GM23338 (cell line): ENCODE data around the gene GNL3. TPM values are rescaled to one million over a fixed set of nuclear protein-coding genes. Genes with fewer than 3 reads are reported as not detected.

ENCODE experiments used
- ATAC-seq: fragments of 200-7000 bp; cut with Tn5 transposase; 3 replicates; pipeline ENCODE4 v1.9.1; 2020
- DNase-seq: peaks from one replicate; pipeline ENCODE4 v3.0.0-alpha.2; 2015; ENCODE audit warnings: low spot score
- H2AFZ ChIP-seq: fragments of 200-600 bp; sonication (generic); 2 replicates; pipeline ENCODE4 v1.8.0; 2016; ENCODE audit warnings: antibody characterized with exemption, mild to moderate bottlenecking, moderate library complexity
- H3F3A ChIP-seq: fragments of 200-600 bp; sonication (generic); replicated peaks from 2 replicates; pipeline ENCODE4 v1.8.0; 2017; ENCODE audit warnings: antibody characterized with exemption, mixed run types, low read depth
- H3K27ac ChIP-seq: fragments of 200-600 bp; sonication (generic); 2 replicates; pipeline ENCODE4 v1.6.1; 2016; ENCODE audit warnings: low read depth
- H3K27me3 ChIP-seq: fragments of 200-600 bp; sonication (generic); 2 replicates; pipeline ENCODE4 v1.8.0; 2016; ENCODE audit warnings: mild to moderate bottlenecking, mixed run types, moderate library complexity; ENCODE audit not compliant: insufficient read depth
- H3K36me3 ChIP-seq: fragments of 200-600 bp; sonication (generic); 2 replicates; pipeline ENCODE4 v1.8.0; 2016; ENCODE audit warnings: mild to moderate bottlenecking; ENCODE audit not compliant: insufficient read depth
- H3K4me1 ChIP-seq: fragments of 200-600 bp; sonication (generic); 2 replicates; pipeline ENCODE4 v1.8.0; 2016; ENCODE audit warnings: mild to moderate bottlenecking, moderate library complexity; ENCODE audit not compliant: insufficient read depth
- H3K4me2 ChIP-seq: fragments of 200-600 bp; sonication (generic); 2 replicates; pipeline ENCODE4 v1.7.1; 2017; ENCODE audit warnings: mixed run types
- H3K4me3 ChIP-seq: fragments of 200-600 bp; sonication (generic); 2 replicates; pipeline ENCODE4 v1.6.1; 2016; ENCODE audit warnings: mixed run types
- H3K79me2 ChIP-seq: fragments of 200-600 bp; sonication (generic); replicated peaks from 2 replicates; pipeline ENCODE4 v1.8.0; 2017; ENCODE audit warnings: mild to moderate bottlenecking; ENCODE audit not compliant: insufficient read depth
- H3K9me2 ChIP-seq: fragments of 200-600 bp; sonication (generic); 2 replicates; pipeline ENCODE4 v1.8.0; 2017; ENCODE audit not compliant: insufficient read depth
- H4K20me1 ChIP-seq: fragments of 200-600 bp; sonication (generic); replicated peaks from 2 replicates; pipeline ENCODE4 v1.8.0; 2017; ENCODE audit warnings: mild to moderate bottlenecking; ENCODE audit not compliant: insufficient read depth
- H3K27ac Mint-ChIP-seq: 2 replicates; pipeline ENCODE4 v1.8.0; 2020; ENCODE audit warnings: inconsistent platforms, mild to moderate bottlenecking, moderate library complexity, mixed read lengths
- H3K27me3 Mint-ChIP-seq: 3 replicates; pipeline ENCODE4 v1.8.0; 2022; ENCODE audit warnings: low read depth, mild to moderate bottlenecking, moderate library complexity, mixed read lengths, inconsistent platforms; ENCODE audit not compliant: insufficient read depth, poor library complexity
- H3K36me3 Mint-ChIP-seq: 3 replicates; pipeline ENCODE4 v1.8.0; 2021; ENCODE audit warnings: low read depth, mild to moderate bottlenecking, inconsistent platforms, moderate library complexity, mixed read lengths
- H3K4me1 Mint-ChIP-seq: 3 replicates; pipeline ENCODE4 v1.8.0; 2020; ENCODE audit warnings: mild to moderate bottlenecking, inconsistent platforms, mixed read lengths
- H3K4me3 Mint-ChIP-seq: 3 replicates; pipeline ENCODE4 v1.8.0; 2021; ENCODE audit warnings: moderate library complexity, mild to moderate bottlenecking, inconsistent platforms, mixed read lengths
- H3K9me3 Mint-ChIP-seq: 3 replicates; pipeline ENCODE4 v1.8.0; 2020; ENCODE audit warnings: moderate library complexity, mild to moderate bottlenecking, inconsistent platforms, mixed read lengths
- CREB1 ChIP-seq: fragments of 250-450 bp; sonication (Bioruptor Pico); IDR thresholded peaks from 2 replicates; pipeline ENCODE4 v1.5.0; 2020; ENCODE audit warnings: low read depth, mild to moderate bottlenecking, moderate library complexity
- EZH2 ChIP-seq: fragments of 200-600 bp; sonication (generic); IDR thresholded peaks from one replicate; pipeline ENCODE4 v1.8.0; 2017; ENCODE audit warnings: antibody characterized with exemption, mild to moderate bottlenecking, low read depth; ENCODE audit not compliant: unreplicated experiment
- EZH2phosphoT487 ChIP-seq: fragments of 200-600 bp; sonication (generic); IDR thresholded peaks from one replicate; pipeline ENCODE4 v1.8.1; 2018; ENCODE audit warnings: antibody characterized with exemption; ENCODE audit not compliant: unreplicated experiment
- JUNB ChIP-seq: IDR thresholded peaks from one replicate; pipeline ENCODE4 v1.6.1; 2016; ENCODE audit warnings: antibody characterized with exemption; ENCODE audit not compliant: unreplicated experiment
- NANOG ChIP-seq: IDR thresholded peaks from 2 replicates; pipeline ENCODE4 v1.6.1; 2016; ENCODE audit warnings: antibody characterized with exemption, borderline replicate concordance
- POLR2AphosphoS5 ChIP-seq: IDR thresholded peaks from 2 replicates; pipeline ENCODE4 v1.6.1; 2016; ENCODE audit warnings: antibody characterized with exemption, low read depth
- STAT1 ChIP-seq: IDR thresholded peaks from one replicate; pipeline ENCODE4 v1.6.1; 2016; ENCODE audit warnings: antibody characterized with exemption; ENCODE audit not compliant: unreplicated experiment
- ZNF114 ChIP-seq: fragments of 250-450 bp; sonication (Bioruptor Pico); IDR thresholded peaks from 2 replicates; pipeline ENCODE4 v1.5.0; 2020; ENCODE audit warnings: mild to moderate bottlenecking, moderate library complexity
- ZNF331 ChIP-seq: fragments of 250-450 bp; sonication (Bioruptor Pico); IDR thresholded peaks from 2 replicates; pipeline ENCODE4 v1.5.0; 2020; ENCODE audit warnings: low read depth, mild to moderate bottlenecking, moderate library complexity
- polyA plus RNA-seq: library from polyadenylated mRNA; unstranded; fragments of >200 nt; fragmentation: Nextera tagmentation; extraction: Ambion mirVana; gene quantifications from 2 replicates; pipeline ENCODE4 v1.2.1, GENCODE V29; 2016
- total RNA-seq: library from RNA; depleted of rRNA; stranded (reverse); fragments of >200 nt; shearing (Covaris generic); gene quantifications from 2 replicates; pipeline ENCODE4 v1.2.3, GENCODE V29; 2014
- TF ChIP-seq, protein P1 (sequence below): IDR thresholded peaks from 2 replicates; pipeline ENCODE4 v1.6.1; 2016; ENCODE audit warnings: antibody characterized with exemption
- TF ChIP-seq, protein P2 (sequence below), 2 experiments: fragments of 200-600 bp in 1 of 2; sonication (generic) in 1 of 2; conservative IDR thresholded peaks; 2 replicates each; pipeline versions ENCODE4 v1.5.1 to v1.6.1; 2016 to 2017; ENCODE audit warnings: antibody characterized with exemption in 2 of 2, low read depth in 2 of 2, mild to moderate bottlenecking in 2 of 2, moderate library complexity in 1 of 2
- TF ChIP-seq, protein P3 (sequence below): fragments of 250-450 bp; sonication (Bioruptor Pico); IDR thresholded peaks from 2 replicates; pipeline ENCODE4 v1.5.0; 2020; ENCODE audit warnings: mild to moderate bottlenecking, moderate library complexity

The GNL3 gene
- total and polyA plus RNA-seq, 2 experiments from 2014 or later: 169 to 205 TPM

DNA sequence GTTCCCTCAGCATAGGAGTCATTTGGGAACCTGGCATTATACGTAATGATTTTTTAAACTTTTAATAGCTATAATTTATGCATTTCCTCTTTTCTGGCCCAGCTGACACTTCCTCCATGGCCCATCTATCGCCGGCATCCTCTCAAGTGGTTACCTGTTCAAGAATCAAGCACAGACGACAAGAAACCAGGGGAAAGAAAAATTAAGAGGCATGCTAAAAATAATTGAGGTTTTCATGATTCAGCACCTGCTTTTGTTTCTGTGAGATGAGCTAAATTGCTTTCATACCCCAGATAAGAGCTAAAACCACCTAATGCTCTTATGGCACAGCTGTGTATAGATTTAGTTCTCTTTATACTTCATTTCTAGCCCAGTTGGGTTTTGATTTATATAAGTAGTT, 21.8 kb downstream of the GNL3 start (continued):
- TF ChIP-seq EZH2 (no peak), EZH2phosphoT487 (no peak), ZNF331 (CRISPR knock-in tag) (no peak), JUNB (no peak), POLR2AphosphoS5 (no peak)
- TF ChIP-seq, protein P1, sequence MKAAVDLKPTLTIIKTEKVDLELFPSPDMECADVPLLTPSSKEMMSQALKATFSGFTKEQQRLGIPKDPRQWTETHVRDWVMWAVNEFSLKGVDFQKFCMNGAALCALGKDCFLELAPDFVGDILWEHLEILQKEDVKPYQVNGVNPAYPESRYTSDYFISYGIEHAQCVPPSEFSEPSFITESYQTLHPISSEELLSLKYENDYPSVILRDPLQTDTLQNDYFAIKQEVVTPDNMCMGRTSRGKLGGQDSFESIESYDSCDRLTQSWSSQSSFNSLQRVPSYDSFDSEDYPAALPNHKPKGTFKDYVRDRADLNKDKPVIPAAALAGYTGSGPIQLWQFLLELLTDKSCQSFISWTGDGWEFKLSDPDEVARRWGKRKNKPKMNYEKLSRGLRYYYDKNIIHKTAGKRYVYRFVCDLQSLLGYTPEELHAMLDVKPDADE: no peak
- TF ChIP-seq, protein P2, sequence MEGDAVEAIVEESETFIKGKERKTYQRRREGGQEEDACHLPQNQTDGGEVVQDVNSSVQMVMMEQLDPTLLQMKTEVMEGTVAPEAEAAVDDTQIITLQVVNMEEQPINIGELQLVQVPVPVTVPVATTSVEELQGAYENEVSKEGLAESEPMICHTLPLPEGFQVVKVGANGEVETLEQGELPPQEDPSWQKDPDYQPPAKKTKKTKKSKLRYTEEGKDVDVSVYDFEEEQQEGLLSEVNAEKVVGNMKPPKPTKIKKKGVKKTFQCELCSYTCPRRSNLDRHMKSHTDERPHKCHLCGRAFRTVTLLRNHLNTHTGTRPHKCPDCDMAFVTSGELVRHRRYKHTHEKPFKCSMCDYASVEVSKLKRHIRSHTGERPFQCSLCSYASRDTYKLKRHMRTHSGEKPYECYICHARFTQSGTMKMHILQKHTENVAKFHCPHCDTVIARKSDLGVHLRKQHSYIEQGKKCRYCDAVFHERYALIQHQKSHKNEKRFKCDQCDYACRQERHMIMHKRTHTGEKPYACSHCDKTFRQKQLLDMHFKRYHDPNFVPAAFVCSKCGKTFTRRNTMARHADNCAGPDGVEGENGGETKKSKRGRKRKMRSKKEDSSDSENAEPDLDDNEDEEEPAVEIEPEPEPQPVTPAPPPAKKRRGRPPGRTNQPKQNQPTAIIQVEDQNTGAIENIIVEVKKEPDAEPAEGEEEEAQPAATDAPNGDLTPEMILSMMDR (conservative IDR thresholded peaks at IDR 0.05; ENCODE audit: low read depth in 2 of 2): no peak

DNA sequence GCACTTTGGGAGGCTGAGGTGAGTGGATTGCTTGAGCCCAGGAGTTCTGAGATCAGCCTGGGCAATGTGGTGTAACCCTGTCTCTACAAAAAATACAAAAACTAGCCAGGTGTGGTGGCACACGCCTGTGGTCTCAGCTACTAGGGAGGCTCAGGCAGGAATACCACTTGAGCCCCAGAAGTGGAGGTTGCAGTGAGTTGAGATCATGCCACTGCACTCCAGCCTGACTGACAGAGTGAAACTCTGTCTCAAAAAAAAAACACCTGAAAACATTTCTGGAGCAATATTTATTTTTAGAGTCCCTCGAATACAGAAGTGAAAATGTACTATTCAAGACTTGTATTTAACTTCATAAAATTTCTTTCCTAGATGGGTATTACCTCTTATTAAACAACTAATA, 24.7 kb downstream of the GNL3 start:
- Histone ChIP-seq H3K27ac (0 out of 2 replicates have a peak overlapping the region, but pooled peaks have one; percentile 27), H4K20me1 (peaks cover 15% of the 10 kb centered on the region), H2AFZ (no peak overlapping the region), H3K79me2 (peaks cover 21% of the 10 kb centered on the region), H3K4me2 (no peak overlapping the region), H3K27me3 (no peaks in the 10 kb centered on the region), H3K36me3 (peaks cover 14% of the 10 kb centered on the region), H3K4me3 (no peak overlapping the region), H3K4me1 (peaks cover 10% of the 10 kb centered on the region; the same call in 1 of the 2 replicates), H3K9me2 (no peaks in the 10 kb centered on the region), H3F3A (peaks cover 9% of the 10 kb centered on the region)
- H3K27ac Mint-ChIP-seq: no peak overlapping the region
- no peak for ATAC-seq
- H3K9me3 Mint-ChIP-seq: no peaks in the 10 kb centered on the region
- peaks cover 12% of the 10 kb centered on the region for H3K27me3 Mint-ChIP-seq
- H3K36me3 Mint-ChIP-seq: peaks cover 19% of the 10 kb centered on the region
- peaks cover 7% of the 10 kb centered on the region for H3K4me1 Mint-ChIP-seq
- no peak overlapping the region for H3K4me3 Mint-ChIP-seq
- no peak for DNase-seq
- TF ChIP-seq, protein P2 (conservative IDR thresholded peaks at IDR 0.05; ENCODE audit: low read depth in 2 of 2): no peak
- TF ChIP-seq EZH2phosphoT487 (no peak), POLR2AphosphoS5 (no peak), STAT1 (no peak), NANOG (no peak), ZNF331 (CRISPR knock-in tag) (no peak), JUNB (no peak), ZNF114 (CRISPR knock-in tag) (no peak), EZH2 (no peak), CREB1 (CRISPR knock-in tag) (no peak)
- TF ChIP-seq, protein P1: no peak
- TF ChIP-seq, protein P3, sequence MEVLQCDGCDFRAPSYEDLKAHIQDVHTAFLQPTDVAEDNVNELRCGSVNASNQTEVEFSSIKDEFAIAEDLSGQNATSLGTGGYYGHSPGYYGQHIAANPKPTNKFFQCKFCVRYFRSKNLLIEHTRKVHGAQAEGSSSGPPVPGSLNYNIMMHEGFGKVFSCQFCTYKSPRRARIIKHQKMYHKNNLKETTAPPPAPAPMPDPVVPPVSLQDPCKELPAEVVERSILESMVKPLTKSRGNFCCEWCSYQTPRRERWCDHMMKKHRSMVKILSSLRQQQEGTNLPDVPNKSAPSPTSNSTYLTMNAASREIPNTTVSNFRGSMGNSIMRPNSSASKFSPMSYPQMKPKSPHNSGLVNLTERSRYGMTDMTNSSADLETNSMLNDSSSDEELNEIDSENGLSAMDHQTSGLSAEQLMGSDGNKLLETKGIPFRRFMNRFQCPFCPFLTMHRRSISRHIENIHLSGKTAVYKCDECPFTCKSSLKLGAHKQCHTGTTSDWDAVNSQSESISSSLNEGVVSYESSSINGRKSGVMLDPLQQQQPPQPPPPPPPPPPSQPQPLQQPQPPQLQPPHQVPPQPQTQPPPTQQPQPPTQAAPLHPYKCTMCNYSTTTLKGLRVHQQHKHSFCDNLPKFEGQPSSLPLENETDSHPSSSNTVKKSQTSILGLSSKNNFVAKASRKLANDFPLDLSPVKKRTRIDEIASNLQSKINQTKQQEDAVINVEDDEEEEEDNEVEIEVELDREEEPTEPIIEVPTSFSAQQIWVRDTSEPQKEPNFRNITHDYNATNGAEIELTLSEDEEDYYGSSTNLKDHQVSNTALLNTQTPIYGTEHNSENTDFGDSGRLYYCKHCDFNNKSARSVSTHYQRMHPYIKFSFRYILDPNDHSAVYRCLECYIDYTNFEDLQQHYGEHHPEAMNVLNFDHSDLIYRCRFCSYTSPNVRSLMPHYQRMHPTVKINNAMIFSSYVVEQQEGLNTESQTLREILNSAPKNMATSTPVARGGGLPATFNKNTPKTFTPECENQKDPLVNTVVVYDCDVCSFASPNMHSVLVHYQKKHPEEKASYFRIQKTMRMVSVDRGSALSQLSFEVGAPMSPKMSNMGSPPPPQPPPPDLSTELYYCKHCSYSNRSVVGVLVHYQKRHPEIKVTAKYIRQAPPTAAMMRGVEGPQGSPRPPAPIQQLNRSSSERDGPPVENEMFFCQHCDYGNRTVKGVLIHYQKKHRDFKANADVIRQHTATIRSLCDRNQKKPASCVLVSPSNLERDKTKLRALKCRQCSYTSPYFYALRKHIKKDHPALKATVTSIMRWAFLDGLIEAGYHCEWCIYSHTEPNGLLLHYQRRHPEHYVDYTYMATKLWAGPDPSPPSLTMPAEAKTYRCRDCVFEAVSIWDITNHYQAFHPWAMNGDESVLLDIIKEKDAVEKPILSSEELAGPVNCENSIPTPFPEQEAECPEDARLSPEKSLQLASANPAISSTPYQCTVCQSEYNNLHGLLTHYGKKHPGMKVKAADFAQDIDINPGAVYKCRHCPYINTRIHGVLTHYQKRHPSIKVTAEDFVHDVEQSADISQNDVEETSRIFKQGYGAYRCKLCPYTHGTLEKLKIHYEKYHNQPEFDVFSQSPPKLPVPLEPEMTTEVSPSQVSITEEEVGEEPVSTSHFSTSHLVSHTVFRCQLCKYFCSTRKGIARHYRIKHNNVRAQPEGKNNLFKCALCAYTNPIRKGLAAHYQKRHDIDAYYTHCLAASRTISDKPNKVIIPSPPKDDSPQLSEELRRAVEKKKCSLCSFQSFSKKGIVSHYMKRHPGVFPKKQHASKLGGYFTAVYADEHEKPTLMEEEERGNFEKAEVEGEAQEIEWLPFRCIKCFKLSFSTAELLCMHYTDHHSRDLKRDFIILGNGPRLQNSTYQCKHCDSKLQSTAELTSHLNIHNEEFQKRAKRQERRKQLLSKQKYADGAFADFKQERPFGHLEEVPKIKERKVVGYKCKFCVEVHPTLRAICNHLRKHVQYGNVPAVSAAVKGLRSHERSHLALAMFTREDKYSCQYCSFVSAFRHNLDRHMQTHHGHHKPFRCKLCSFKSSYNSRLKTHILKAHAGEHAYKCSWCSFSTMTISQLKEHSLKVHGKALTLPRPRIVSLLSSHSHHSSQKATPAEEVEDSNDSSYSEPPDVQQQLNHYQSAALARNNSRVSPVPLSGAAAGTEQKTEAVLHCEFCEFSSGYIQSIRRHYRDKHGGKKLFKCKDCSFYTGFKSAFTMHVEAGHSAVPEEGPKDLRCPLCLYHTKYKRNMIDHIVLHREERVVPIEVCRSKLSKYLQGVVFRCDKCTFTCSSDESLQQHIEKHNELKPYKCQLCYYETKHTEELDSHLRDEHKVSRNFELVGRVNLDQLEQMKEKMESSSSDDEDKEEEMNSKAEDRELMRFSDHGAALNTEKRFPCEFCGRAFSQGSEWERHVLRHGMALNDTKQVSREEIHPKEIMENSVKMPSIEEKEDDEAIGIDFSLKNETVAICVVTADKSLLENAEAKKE (CRISPR knock-in tag): no peak
